Smooth muscle cell (in vitro differentiated cells): ENCODE measurements around the gene NBEA. TPM values are rescaled to one million over a fixed set of nuclear protein-coding genes. Genes with fewer than 3 reads are reported as not detected.

Experiments
- DNase-seq: peaks from one replicate; lab custom pipeline; 2025; ENCODE audit not compliant: unreplicated experiment; lab: John Stamatoyannopoulos, UW
- H2AFZ ChIP-seq: fragments of 200-600 bp; sonication (generic); 2 replicates; pipeline ENCODE4 v1.6.0; 2016; ENCODE audit warnings: antibody characterized with exemption, low read depth, mild to moderate bottlenecking
- H3F3A ChIP-seq: fragments of 200-600 bp; sonication (generic); 2 replicates; pipeline ENCODE4 v1.6.0; 2017; ENCODE audit warnings: antibody characterized with exemption, low read depth
- H3K27ac ChIP-seq: fragments of 200-600 bp; sonication (generic); 2 replicates; pipeline ENCODE4 v1.5.1; 2016; ENCODE audit warnings: low read depth, mild to moderate bottlenecking
- H3K27me3 ChIP-seq: fragments of 200-600 bp; sonication (generic); 2 replicates; pipeline ENCODE4 v1.6.1; 2016; ENCODE audit warnings: low read depth, mild to moderate bottlenecking
- H3K36me3 ChIP-seq: fragments of 200-600 bp; sonication (generic); 2 replicates; pipeline ENCODE4 v1.5.1; 2016; ENCODE audit warnings: low read depth
- H3K4me1 ChIP-seq: fragments of 200-600 bp; sonication (generic); 2 replicates; pipeline ENCODE4 v1.5.1; 2016; ENCODE audit warnings: low read depth
- H3K4me2 ChIP-seq: fragments of 200-600 bp; sonication (generic); 2 replicates; pipeline ENCODE4 v1.6.0; 2016; ENCODE audit warnings: mild to moderate bottlenecking
- H3K4me3 ChIP-seq: fragments of 200-600 bp; sonication (generic); 2 replicates; pipeline ENCODE4 v1.5.1; 2016; ENCODE audit warnings: mild to moderate bottlenecking
- H3K79me2 ChIP-seq: fragments of 200-600 bp; sonication (generic); 2 replicates; pipeline ENCODE4 v1.6.0; 2016; ENCODE audit warnings: low read depth, mild to moderate bottlenecking
- H3K9ac ChIP-seq: fragments of 200-600 bp; sonication (generic); 2 replicates; pipeline ENCODE4 v1.6.0; 2016; ENCODE audit warnings: low read depth
- H3K9me3 ChIP-seq: fragments of 200-600 bp; sonication (generic); replicated peaks from 2 replicates; pipeline ENCODE4 v1.5.1; 2016; ENCODE audit warnings: low read depth
- H4K20me1 ChIP-seq: fragments of 200-600 bp; sonication (generic); 2 replicates; pipeline ENCODE4 v1.6.0; 2016; ENCODE audit warnings: low read depth
- WGBS: methylation state at CpG from one replicate; pipeline ENCODE4 v1.1.7; 2016; ENCODE audit warnings: low lambda C conversion rate; 5-methylcytosine and 5-hydroxymethylcytosine counted together
- polyA plus RNA-seq: library from polyadenylated mRNA; unstranded; fragments of >200 nt; fragmentation: Nextera tagmentation; extraction: Ambion mirVana; gene quantifications from 2 replicates; pipeline ENCODE4 v1.2.1, GENCODE V29; 2016
- total RNA-seq: library from RNA; depleted of rRNA; stranded (reverse); fragments of >200 nt; gene quantifications from 2 replicates; pipeline ENCODE4 v1.2.3, GENCODE V29; 2014
- TF ChIP-seq, protein P1 (sequence below): fragments of 200-600 bp; sonication (generic); IDR thresholded peaks from 2 replicates; pipeline ENCODE4 v1.5.1; 2017; ENCODE audit warnings: borderline replicate concordance, mild to moderate bottlenecking, antibody characterized with exemption; ENCODE audit not compliant: insufficient read depth, poor library complexity, severe bottlenecking

The NBEA gene
- total and polyA plus RNA-seq, 2 experiments from 2014 or later = 3.6 to 11.7 TPM

DNA sequence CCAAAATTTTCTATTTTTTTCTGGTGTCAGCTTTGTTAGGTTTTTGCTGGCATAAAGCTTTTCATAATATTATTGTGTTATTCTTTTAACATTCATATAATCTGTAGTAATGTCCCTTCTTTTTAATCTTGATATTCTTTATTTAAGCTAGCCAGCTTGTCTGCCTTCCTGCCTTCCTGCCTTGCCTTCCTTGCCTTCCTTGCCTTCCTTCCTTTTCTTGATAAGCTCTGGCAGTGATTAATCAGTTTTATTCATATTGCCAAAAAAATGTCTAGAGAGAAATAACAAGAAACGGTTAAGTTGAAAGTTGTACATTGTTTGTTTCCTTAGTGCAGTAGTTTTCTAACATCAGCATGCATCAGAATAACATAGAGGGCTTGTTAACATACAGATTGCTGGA lies 277.0 kb downstream of the NBEA start:
- H3F3A ChIP-seq = no peaks in the 10 kb centered on the region
- TF ChIP-seq, protein P1, sequence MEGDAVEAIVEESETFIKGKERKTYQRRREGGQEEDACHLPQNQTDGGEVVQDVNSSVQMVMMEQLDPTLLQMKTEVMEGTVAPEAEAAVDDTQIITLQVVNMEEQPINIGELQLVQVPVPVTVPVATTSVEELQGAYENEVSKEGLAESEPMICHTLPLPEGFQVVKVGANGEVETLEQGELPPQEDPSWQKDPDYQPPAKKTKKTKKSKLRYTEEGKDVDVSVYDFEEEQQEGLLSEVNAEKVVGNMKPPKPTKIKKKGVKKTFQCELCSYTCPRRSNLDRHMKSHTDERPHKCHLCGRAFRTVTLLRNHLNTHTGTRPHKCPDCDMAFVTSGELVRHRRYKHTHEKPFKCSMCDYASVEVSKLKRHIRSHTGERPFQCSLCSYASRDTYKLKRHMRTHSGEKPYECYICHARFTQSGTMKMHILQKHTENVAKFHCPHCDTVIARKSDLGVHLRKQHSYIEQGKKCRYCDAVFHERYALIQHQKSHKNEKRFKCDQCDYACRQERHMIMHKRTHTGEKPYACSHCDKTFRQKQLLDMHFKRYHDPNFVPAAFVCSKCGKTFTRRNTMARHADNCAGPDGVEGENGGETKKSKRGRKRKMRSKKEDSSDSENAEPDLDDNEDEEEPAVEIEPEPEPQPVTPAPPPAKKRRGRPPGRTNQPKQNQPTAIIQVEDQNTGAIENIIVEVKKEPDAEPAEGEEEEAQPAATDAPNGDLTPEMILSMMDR = no peak
- 88% methylated on average over 1 of the region's 1 CpG for WGBS
- DNase-seq = no peak
- no peaks in the 10 kb centered on the region for H3K79me2 ChIP-seq
- H3K4me3 ChIP-seq = no peak overlapping the region
- no peak overlapping the region for H3K4me2 ChIP-seq
- H3K9ac ChIP-seq = no peak overlapping the region
- no peaks in the 10 kb centered on the region for H3K9me3 ChIP-seq
- H3K4me1 ChIP-seq = no peaks in the 10 kb centered on the region
- no peaks in the 10 kb centered on the region for H3K36me3 ChIP-seq
- no peak overlapping the region for H3K27ac ChIP-seq
- no peaks in the 10 kb centered on the region for H4K20me1 ChIP-seq
- H2AFZ ChIP-seq = no peak overlapping the region
- H3K27me3 ChIP-seq = no peaks in the 10 kb centered on the region

DNA sequence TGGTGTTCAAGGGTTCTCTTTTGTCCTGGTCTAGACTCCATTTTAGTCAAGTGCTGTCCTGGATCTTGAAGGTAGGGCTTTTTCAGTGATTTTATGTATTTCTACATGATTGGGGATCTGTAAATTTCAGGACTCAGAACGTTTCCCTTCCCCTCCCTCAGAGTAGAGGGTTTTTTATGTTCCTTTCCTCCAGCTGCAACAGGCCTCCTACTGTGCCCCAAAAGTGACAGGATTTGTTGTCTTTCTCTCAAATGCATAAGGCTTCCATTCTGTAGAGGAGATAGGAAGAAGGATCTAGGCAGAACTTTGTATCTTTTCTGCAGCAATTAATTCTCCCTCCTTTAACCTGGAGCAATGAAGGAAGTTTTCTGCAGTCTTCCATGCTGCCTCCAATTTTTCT lies 283.1 kb downstream of the NBEA start:
- no peak overlapping the region for H3K4me3 ChIP-seq
- 43% methylated on average over 1 of the region's 1 CpG for WGBS
- no peaks in the 10 kb centered on the region for H3K27me3 ChIP-seq
- H3K9me3 ChIP-seq = no peaks in the 10 kb centered on the region
- TF ChIP-seq, protein P1 = no peak
- no peak overlapping the region for H3K9ac ChIP-seq
- no peaks in the 10 kb centered on the region for H3K79me2 ChIP-seq
- no peak overlapping the region for H3K27ac ChIP-seq
- no peaks in the 10 kb centered on the region for H3K36me3 ChIP-seq
- H4K20me1 ChIP-seq = no peaks in the 10 kb centered on the region
- DNase-seq = no peak
- no peak overlapping the region for H2AFZ ChIP-seq
- H3K4me1 ChIP-seq = peaks cover 21% of the 10 kb centered on the region
- H3F3A ChIP-seq = no peaks in the 10 kb centered on the region
- H3K4me2 ChIP-seq = no peak overlapping the region

DNA sequence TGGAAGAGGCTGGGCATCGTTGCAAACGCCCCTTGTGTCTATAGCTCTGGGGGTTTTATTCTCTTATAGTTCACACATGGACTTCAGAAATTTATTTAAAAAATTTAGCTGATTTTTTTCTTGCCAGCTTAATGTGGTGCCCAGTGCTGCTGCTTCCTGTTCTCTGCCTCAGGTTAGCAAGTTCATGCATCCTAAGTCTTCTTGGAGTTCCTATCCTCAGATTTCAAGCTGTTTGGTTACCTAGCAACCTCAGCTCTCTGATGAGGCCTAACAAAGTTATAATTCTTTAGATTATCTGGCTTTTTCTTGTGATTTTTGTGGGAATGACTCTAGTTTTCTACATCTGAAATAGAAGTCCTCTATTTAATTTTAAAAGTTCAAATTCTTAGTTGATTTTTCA lies 283.5 kb downstream of the NBEA start:
- Histone ChIP-seq H3F3A (no peaks in the 10 kb centered on the region), H3K4me2 (no peak overlapping the region), H4K20me1 (no peaks in the 10 kb centered on the region), H2AFZ (no peak overlapping the region), H3K36me3 (no peaks in the 10 kb centered on the region), H3K9ac (no peak overlapping the region), H3K27ac (no peak overlapping the region), H3K4me3 (no peak overlapping the region), H3K79me2 (no peaks in the 10 kb centered on the region), H3K9me3 (no peaks in the 10 kb centered on the region), H3K4me1 (peaks cover 24% of the 10 kb centered on the region), H3K27me3 (no peaks in the 10 kb centered on the region)
- TF ChIP-seq, protein P1 = no peak
- WGBS = 91% methylated on average over 2 of the region's 2 CpGs
- DNase-seq = no peak

DNA sequence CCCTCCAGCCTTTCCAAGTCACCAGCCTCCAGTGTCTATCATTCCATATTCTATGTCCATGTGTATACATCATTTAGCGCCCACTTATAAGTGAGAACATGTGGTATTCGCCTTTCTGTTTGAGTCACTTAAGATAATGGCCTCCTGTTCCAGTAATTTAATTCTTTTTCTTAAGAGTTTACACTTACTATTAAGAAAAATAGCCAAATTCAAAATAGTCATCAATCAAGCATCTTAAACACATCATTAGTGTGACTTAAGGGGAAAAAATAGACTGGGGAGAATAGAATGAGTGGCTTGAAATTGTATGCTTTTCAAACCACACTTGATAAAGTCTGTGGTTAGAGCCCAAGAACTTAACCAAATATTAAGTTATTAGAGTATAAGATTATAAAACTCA lies 286.5 kb downstream of the NBEA start:
- no peak for DNase-seq

More for the DNA sequence above, 286.5 kb downstream of the NBEA start:
- Histone ChIP-seq H3F3A (no peaks in the 10 kb centered on the region), H3K4me1 (peaks cover 24% of the 10 kb centered on the region), H3K9ac (no peak overlapping the region), H4K20me1 (no peaks in the 10 kb centered on the region), H3K4me3 (no peak overlapping the region), H3K27me3 (no peaks in the 10 kb centered on the region), H3K79me2 (no peaks in the 10 kb centered on the region), H3K27ac (no peak overlapping the region), H2AFZ (no peak overlapping the region), H3K9me3 (no peaks in the 10 kb centered on the region), H3K36me3 (no peaks in the 10 kb centered on the region), H3K4me2 (no peak overlapping the region)
- WGBS = 97% methylated on average over 2 of the region's 2 CpGs
- TF ChIP-seq, protein P1 = no peak
